Nephron progenitor cell (in vitro differentiated cells): ENCODE measurements around the gene TRIM59.

ENCODE experiments used
- DNase-seq: peaks from one replicate; pipeline ENCODE4 v3.0.0; 2021
- H3K27ac Mint-ChIP-seq: 2 replicates; pipeline ENCODE4 v1.8.0; 2021; ENCODE audit warnings: mild to moderate bottlenecking, moderate library complexity, mixed read lengths
- H3K27me3 Mint-ChIP-seq: 2 replicates; pipeline ENCODE4 v1.8.0; 2021; ENCODE audit warnings: mild to moderate bottlenecking, low read depth, mixed read lengths; ENCODE audit not compliant: poor library complexity
- H3K36me3 Mint-ChIP-seq: 2 replicates; pipeline ENCODE4 v1.8.0; 2021; ENCODE audit warnings: low read depth, mixed read lengths
- H3K4me1 Mint-ChIP-seq: 2 replicates; pipeline ENCODE4 v1.8.0; 2021; ENCODE audit warnings: mixed read lengths
- H3K4me3 Mint-ChIP-seq: 2 replicates; pipeline ENCODE4 v1.8.0; 2021; ENCODE audit warnings: mild to moderate bottlenecking, moderate library complexity, mixed read lengths
- H3K9me3 Mint-ChIP-seq: 2 replicates; pipeline ENCODE4 v1.8.0; 2021; ENCODE audit warnings: mild to moderate bottlenecking, moderate library complexity, mixed read lengths
- CTCF ChIP-seq: fragments of 200-600 bp; sonication (generic); IDR thresholded peaks from 2 replicates; pipeline ENCODE4 v1.5.0; 2021; ENCODE audit warnings: antibody characterized with exemption

The TRIM59 gene

DNA sequence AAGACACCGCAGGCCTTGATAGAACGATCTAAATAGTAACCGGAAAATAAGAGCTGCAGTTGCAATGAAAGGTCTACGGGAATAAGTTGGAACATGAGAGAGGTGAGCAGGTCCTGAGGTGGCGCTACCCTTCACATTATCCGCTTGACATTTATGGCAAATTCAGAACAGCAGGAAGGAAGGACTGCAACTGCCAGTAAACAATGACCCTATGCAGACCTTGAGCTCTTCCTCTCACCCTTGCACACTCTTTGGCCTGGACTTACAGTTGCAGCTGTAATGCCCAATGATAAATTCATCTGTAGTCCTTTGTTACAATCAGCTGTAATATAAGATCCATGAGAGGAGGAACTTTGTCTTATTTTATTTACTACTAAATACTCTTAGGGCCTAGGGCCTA, 32.3 kb upstream of the TRIM59 start:
- no peak for DNase-seq
- Mint-ChIP-seq H3K27me3 (peaks cover 10% of the 10 kb centered on the region), H3K4me1 (peaks cover 51% of the 10 kb centered on the region), H3K4me3 (no peak overlapping the region), H3K27ac (peak overlapping the region; percentile 23), H3K36me3 (no peaks in the 10 kb centered on the region), H3K9me3 (no peaks in the 10 kb centered on the region)
- TF ChIP-seq CTCF, result no peak

- no peaks in the 10 kb centered on the region for H3K9me3 Mint-ChIP-seq
These were observed 31.3 kb upstream of the TRIM59 start for GRCh38 chr3:160480931-160481330.

DNA sequence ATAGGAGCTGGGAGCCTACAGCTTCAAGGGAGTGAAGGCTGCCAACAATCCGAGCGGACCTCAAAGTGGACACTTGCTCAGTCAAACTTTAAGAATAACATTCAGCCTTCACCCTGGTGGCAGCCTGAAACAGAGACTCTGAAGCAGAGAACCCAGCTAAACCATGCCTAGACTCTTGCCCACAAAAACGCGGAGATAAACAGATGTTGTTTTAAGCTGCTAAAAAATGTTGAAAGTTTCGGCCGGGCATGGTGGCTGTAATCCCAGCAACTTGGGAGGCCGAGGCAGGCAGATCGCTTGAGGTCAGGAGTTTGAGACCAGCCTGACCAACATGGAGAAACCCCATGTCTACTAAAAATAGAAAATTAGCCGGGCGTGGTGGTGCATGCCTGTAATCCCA, 29.8 kb upstream of the TRIM59 start:
- no peak for DNase-seq
- no peaks in the 10 kb centered on the region for H3K9me3 Mint-ChIP-seq
- peaks cover 10% of the 10 kb centered on the region for H3K27me3 Mint-ChIP-seq
- no peaks in the 10 kb centered on the region for H3K36me3 Mint-ChIP-seq
- peaks cover 41% of the 10 kb centered on the region for H3K4me1 Mint-ChIP-seq
- H3K4me3 Mint-ChIP-seq, result no peak overlapping the region
- no peak overlapping the region for H3K27ac Mint-ChIP-seq
- TF ChIP-seq CTCF, result no peak

More at GRCh38 chr3:160480931-160481330, 31.3 kb upstream of the TRIM59 start:
- no peak overlapping the region for H3K4me3 Mint-ChIP-seq
- H3K27ac Mint-ChIP-seq, result peak overlapping the region; percentile 9
- peaks cover 50% of the 10 kb centered on the region for H3K4me1 Mint-ChIP-seq
- H3K36me3 Mint-ChIP-seq, result no peaks in the 10 kb centered on the region
- DNase-seq, result no peak
- H3K27me3 Mint-ChIP-seq, result peaks cover 10% of the 10 kb centered on the region
- no peak for TF ChIP-seq CTCF

DNA sequence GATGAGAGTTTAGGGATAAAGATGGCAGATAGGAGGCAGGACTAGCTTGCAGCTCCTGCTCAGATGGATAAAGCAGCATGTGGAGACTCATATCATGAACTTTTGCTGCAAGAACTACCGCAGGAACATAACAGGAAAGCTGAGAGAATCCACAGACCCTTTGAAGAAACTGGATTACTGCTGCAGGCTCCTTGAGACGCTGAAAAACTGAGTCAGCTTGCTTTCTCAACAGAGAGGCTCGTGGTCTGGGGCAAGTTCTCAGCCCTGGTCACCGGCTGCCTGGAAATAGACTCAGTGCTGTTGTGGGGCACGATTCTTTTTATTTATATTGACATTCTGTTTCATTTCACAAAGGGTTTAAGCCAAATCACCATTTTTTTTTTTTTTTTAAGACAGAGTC, 28.8 kb upstream of the TRIM59 start:
- Mint-ChIP-seq H3K36me3 (no peaks in the 10 kb centered on the region), H3K4me3 (no peak overlapping the region), H3K4me1 (peaks cover 33% of the 10 kb centered on the region), H3K27ac (no peak overlapping the region), H3K9me3 (no peaks in the 10 kb centered on the region), H3K27me3 (peaks cover 10% of the 10 kb centered on the region)
- no peak for TF ChIP-seq CTCF
- DNase-seq, result no peak

DNA sequence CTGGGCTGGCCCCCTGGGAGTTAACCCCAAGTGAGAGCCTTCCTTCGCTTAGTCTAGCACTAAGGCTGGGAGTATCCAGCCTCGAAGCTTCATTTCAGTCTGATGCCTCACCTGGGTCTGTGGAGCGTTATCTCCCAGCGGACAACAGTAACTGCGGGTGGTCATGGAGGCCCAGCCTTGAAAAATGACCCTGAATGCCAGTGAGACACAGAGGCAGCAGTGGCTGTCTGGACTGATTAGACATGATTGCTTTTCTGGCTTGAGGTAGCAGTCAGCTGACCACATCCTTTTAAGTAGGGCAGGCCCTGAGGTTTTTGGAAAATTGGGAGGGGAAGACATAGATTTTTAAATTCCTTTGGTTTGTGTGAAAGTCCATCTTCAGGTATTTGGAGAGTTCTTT, 28.2 kb upstream of the TRIM59 start:
- Mint-ChIP-seq H3K27me3 (peaks cover 10% of the 10 kb centered on the region), H3K36me3 (no peaks in the 10 kb centered on the region), H3K4me3 (no peak overlapping the region), H3K27ac (no peak overlapping the region), H3K4me1 (peaks cover 27% of the 10 kb centered on the region), H3K9me3 (no peaks in the 10 kb centered on the region)
- no peak for DNase-seq
- TF ChIP-seq CTCF, result no peak

DNA sequence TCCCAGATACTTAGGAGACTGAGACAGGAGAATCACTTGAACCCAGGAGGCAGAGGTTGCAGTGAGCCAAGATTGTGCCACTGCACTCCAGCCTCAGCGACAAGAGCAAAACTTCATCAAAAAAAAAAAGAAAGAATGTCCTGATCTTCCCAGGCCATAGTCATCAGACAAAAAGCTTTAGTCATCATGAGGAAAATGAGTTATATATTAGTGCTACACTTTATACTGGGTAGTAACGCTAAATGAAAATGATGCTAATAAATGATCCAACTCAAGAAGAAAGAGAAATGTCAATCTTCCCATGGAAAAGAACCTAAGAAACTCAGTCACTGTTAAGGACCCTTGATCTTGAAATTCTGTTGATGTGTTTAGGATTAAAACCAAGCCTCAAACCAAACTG, 26.3 kb upstream of the TRIM59 start:
- H3K4me3 Mint-ChIP-seq, result no peak overlapping the region
- peaks cover 9% of the 10 kb centered on the region for H3K27me3 Mint-ChIP-seq
- H3K27ac Mint-ChIP-seq, result no peak overlapping the region
- peaks cover 11% of the 10 kb centered on the region for H3K4me1 Mint-ChIP-seq
- no peak for TF ChIP-seq CTCF
- H3K9me3 Mint-ChIP-seq, result peaks cover 3% of the 10 kb centered on the region
- no peak for DNase-seq
- no peaks in the 10 kb centered on the region for H3K36me3 Mint-ChIP-seq
